A549 treated with ZK216348 at 1 μM for 4 hours (cell line): ENCODE results near the gene LUZP4. TPM values are rescaled to one million over a fixed set of nuclear protein-coding genes. Genes with fewer than 3 reads are reported as not detected.

ENCODE experiments used
- total RNA-seq: library from RNA; stranded (reverse); fragments of 200-300 nt; extraction: Qiagen RNA extraction; gene quantifications from 5 replicates; pipeline ENCODE4 v1.2.3, GENCODE V29; 2022; ENCODE audit warnings: low read depth

The LUZP4 gene
- 0.09 TPM in 1 of 5 replicates, not detected in the others for total RNA-seq

GRCh38 chrX:115289465-115289864 lies at the start of gene LUZP4:
TSS of gene LUZP4 (plus strand) at chrX:115289715. CDS start at chrX:115289760, 45 bp downstream.

Other genes starting within 250 kb of the LUZP4 start
- gene RBMXL3, start 100.3 kb upstream of the LUZP4 start, total RNA-seq, result not detected in 5 replicates
- gene LRCH2, start 55.6 kb upstream of the LUZP4 start, total RNA-seq, result 0.04 TPM in 1 of 5 replicates, not detected in the others